Stimulated activated naive CD8-positive, alpha-beta T cell treated with anti-CD3 and anti-CD28 coated beads, Interleukin-15, Interleukin-2, amounts not matched to agents 100 ng/mL and 50 ng/mL, for 24 hours (primary cell): ENCODE data around the gene GRID1.
A peak's percentile ranks its signal among the peaks of the same experiment; 100 is the strongest.

Source experiments
- H3K27ac Mint-ChIP-seq: one replicate; pipeline ENCODE4 v1.8.0; 2021; ENCODE audit warnings: mild to moderate bottlenecking, mixed read lengths
- H3K27me3 Mint-ChIP-seq: one replicate; pipeline ENCODE4 v1.8.0; 2021; ENCODE audit warnings: mixed read lengths
- H3K36me3 Mint-ChIP-seq: one replicate; pipeline ENCODE4 v1.8.0; 2021; ENCODE audit warnings: low read depth, mixed read lengths
- H3K4me1 Mint-ChIP-seq: one replicate; pipeline ENCODE4 v1.8.0; 2021; ENCODE audit warnings: low read depth, mixed read lengths
- H3K4me3 Mint-ChIP-seq: one replicate; pipeline ENCODE4 v1.8.0; 2021; ENCODE audit warnings: mild to moderate bottlenecking, mixed read lengths
- H3K9me3 Mint-ChIP-seq: one replicate; pipeline ENCODE4 v1.8.0; 2021; ENCODE audit warnings: mixed read lengths

The GRID1 gene

DNA sequence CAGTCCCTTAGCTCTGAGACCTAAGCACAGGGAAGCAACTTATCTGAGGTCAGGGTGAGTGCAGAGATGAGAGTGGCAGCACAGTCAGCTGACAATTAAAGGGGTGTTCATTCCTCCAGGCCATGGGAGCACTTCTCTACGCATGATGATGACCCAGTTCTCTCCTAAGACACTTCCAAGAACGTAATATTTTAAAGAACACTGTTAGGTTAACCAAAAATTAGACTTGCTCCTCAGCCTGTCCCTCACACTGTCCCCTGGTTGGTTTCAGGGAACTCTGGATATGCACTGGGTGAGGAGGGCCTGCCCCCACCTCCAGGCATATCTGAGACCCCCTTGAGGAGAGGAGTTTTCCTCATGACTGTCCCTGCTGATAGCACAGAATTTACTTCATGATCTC, 767.5 kb downstream of the GRID1 start:
- H3K27me3 Mint-ChIP-seq, result no peaks in the 10 kb centered on the region
- peaks cover 11% of the 10 kb centered on the region for H3K4me1 Mint-ChIP-seq
- no peak overlapping the region for H3K4me3 Mint-ChIP-seq
- no peaks in the 10 kb centered on the region for H3K36me3 Mint-ChIP-seq
- no peaks in the 10 kb centered on the region for H3K9me3 Mint-ChIP-seq
- H3K27ac Mint-ChIP-seq, result no peak overlapping the region

DNA sequence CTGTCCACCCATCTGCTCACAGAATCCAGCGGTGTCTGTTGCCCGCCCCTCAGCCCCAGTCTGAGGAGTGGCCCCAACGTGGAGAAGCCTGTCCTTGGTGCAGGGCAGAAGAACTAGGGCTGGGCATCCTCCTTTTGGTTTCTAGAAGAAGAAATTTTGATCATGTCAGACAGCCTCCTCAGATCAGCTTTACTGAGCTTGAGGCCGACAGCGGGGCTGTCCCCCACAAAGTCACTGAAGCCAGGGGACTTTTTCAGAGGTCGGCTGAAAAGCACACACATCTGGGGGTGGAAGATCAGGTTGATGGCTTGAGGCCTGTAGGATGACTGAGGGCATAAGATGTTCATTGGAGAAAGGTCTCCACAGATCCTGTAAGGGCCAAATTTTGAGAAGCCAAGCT, 767.9 kb downstream of the GRID1 start:
- no peaks in the 10 kb centered on the region for H3K27me3 Mint-ChIP-seq
- peaks cover 11% of the 10 kb centered on the region for H3K4me1 Mint-ChIP-seq
- H3K4me3 Mint-ChIP-seq, result no peak overlapping the region
- no peak overlapping the region for H3K27ac Mint-ChIP-seq
- H3K9me3 Mint-ChIP-seq, result no peaks in the 10 kb centered on the region
- H3K36me3 Mint-ChIP-seq, result no peaks in the 10 kb centered on the region

GRCh38 chr10:85597006-85597405, 769.6 kb downstream of the GRID1 start:
- Mint-ChIP-seq H3K9me3 (no peaks in the 10 kb centered on the region), H3K27ac (no peak overlapping the region), H3K4me1 (peaks cover 11% of the 10 kb centered on the region), H3K27me3 (no peaks in the 10 kb centered on the region), H3K4me3 (no peak overlapping the region), H3K36me3 (no peaks in the 10 kb centered on the region)

DNA sequence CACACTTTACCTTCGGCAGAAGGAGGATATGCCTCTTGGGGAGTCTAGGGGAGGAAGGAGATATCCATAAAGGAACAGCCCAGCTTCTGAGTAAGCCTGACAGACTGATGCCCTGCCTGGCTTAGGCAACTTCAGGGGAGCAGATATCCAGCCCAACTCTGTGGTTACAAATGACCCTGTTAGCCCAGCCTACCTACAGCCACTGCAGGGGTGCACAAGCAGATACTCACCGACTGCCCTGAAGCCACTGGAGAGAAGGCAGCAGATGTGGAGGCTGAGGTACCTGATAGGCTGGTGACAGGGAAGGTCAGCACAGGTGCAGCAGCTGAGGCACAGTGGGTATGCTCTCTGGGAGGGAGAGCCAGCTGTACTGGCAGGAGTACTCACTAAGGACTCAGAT, 770.2 kb downstream of the GRID1 start:
- H3K4me3 Mint-ChIP-seq, result no peak overlapping the region
- no peaks in the 10 kb centered on the region for H3K9me3 Mint-ChIP-seq
- H3K27me3 Mint-ChIP-seq, result no peaks in the 10 kb centered on the region
- no peaks in the 10 kb centered on the region for H3K36me3 Mint-ChIP-seq
- peaks cover 11% of the 10 kb centered on the region for H3K4me1 Mint-ChIP-seq
- no peak overlapping the region for H3K27ac Mint-ChIP-seq

GRCh38 chr10:85594239-85594638, 772.4 kb downstream of the GRID1 start:
- Mint-ChIP-seq H3K4me1 (peaks cover 11% of the 10 kb centered on the region), H3K27me3 (no peaks in the 10 kb centered on the region), H3K4me3 (no peak overlapping the region), H3K27ac (peak overlapping the region; percentile 6), H3K36me3 (no peaks in the 10 kb centered on the region), H3K9me3 (no peaks in the 10 kb centered on the region)

- Mint-ChIP-seq H3K27me3 (no peaks in the 10 kb centered on the region), H3K4me1 (peaks cover 11% of the 10 kb centered on the region), H3K36me3 (no peaks in the 10 kb centered on the region), H3K4me3 (no peak overlapping the region), H3K9me3 (no peaks in the 10 kb centered on the region), H3K27ac (no peak overlapping the region)
Observed at GRCh38 chr10:85593226-85593772, 773.3 kb downstream of the GRID1 start.

- Mint-ChIP-seq H3K4me1 (no peaks in the 10 kb centered on the region), H3K9me3 (no peaks in the 10 kb centered on the region), H3K27ac (no peak overlapping the region), H3K27me3 (peaks cover 7% of the 10 kb centered on the region), H3K4me3 (no peak overlapping the region), H3K36me3 (no peaks in the 10 kb centered on the region)
Observed at GRCh38 chr10:85581371-85581770, 785.2 kb downstream of the GRID1 start.

DNA sequence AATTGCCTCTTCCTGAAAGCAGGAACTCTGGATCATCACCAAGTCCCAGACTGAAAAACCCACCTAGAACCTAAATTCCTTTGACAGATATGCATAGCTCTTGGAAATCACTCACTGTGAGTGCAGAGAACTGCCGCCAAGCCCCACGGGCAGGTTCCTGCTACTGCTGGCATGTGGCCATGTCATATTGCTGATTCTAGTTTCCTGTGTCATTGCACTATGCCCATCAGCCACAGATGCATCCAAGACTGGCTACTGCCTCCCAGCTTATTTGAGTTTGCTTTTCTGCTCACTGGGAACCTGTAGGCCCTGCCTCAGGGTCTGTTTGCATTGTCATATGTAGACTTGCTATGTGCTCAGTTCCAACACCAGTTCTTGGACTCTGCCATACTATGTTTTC, 786.0 kb downstream of the GRID1 start:
- Mint-ChIP-seq H3K9me3 (no peaks in the 10 kb centered on the region), H3K4me1 (no peaks in the 10 kb centered on the region), H3K27me3 (peaks cover 7% of the 10 kb centered on the region), H3K27ac (no peak overlapping the region), H3K4me3 (no peak overlapping the region), H3K36me3 (no peaks in the 10 kb centered on the region)

DNA sequence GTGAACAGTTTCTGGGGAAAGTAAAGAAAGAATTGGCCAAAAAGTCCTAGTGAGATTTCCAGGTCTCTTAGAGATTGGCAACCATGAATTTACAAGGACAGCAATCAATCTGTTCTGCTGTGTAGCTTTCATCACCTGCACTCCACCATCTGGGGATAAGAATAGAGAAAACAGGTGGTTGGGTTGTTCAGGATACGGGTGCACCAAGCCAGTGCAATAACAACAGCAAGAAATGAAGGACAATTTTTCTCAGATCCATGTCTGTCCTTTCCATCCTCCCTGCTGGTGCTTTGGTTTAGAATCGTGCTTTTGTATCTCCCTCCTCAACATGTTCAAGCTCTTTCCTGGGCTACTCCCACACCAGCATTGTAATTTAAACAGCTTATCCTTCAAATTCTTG, 787.7 kb downstream of the GRID1 start:
- no peak overlapping the region for H3K4me3 Mint-ChIP-seq
- no peak overlapping the region for H3K27ac Mint-ChIP-seq
- peaks cover 7% of the 10 kb centered on the region for H3K27me3 Mint-ChIP-seq
- H3K9me3 Mint-ChIP-seq, result no peaks in the 10 kb centered on the region
- H3K36me3 Mint-ChIP-seq, result no peaks in the 10 kb centered on the region
- H3K4me1 Mint-ChIP-seq, result no peaks in the 10 kb centered on the region

GRCh38 chr10:85575441-85575840, 791.2 kb downstream of the GRID1 start:
- Mint-ChIP-seq H3K27ac (no peak overlapping the region), H3K36me3 (no peaks in the 10 kb centered on the region), H3K9me3 (no peaks in the 10 kb centered on the region), H3K27me3 (peaks cover 7% of the 10 kb centered on the region), H3K4me3 (no peak overlapping the region), H3K4me1 (no peaks in the 10 kb centered on the region)

DNA sequence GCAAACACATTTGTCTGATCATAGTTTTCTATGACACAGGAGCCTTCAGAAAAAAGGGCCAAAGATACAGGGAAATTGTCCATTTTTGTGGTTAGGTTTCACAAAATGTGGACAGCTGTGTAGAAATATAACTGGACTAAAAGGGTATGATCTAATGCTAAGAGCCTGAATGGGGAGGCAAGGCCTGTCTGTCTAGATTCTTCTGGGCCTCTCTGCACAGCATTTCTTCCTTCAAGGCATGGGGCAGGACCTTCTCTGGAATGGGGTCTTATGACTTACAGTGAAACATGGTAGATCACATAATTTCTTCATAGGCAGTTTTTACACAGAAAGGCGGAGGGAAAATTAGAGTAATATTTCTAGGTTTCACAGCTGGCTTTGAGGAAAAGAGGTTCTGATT, 795.7 kb downstream of the GRID1 start:
- H3K27ac Mint-ChIP-seq, result no peak overlapping the region
- no peaks in the 10 kb centered on the region for H3K4me1 Mint-ChIP-seq
- no peaks in the 10 kb centered on the region for H3K36me3 Mint-ChIP-seq
- no peaks in the 10 kb centered on the region for H3K9me3 Mint-ChIP-seq
- no peak overlapping the region for H3K4me3 Mint-ChIP-seq
- H3K27me3 Mint-ChIP-seq, result no peaks in the 10 kb centered on the region

DNA sequence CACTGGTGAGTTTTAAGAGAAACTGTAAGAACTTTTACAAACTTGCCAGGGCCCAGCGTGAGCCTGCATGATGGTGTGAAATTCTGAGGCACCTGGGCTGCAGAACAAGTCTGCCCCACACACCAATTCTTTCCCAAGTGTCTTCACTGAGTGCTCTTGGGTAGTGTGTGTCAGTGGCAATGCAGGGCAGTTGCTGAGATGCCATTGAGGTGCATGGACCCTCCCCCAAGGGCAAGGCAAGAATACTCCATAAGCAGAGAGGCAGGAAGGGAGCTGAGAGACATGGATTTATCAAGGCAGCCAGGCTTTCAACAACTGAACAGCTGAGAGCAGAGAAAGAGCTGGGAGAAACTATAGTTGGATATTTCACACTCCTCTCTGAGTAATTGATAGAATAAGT, 801.2 kb downstream of the GRID1 start:
- no peaks in the 10 kb centered on the region for H3K4me1 Mint-ChIP-seq
- H3K36me3 Mint-ChIP-seq, result no peaks in the 10 kb centered on the region
- H3K27ac Mint-ChIP-seq, result no peak overlapping the region
- H3K27me3 Mint-ChIP-seq, result peaks cover 6% of the 10 kb centered on the region
- no peaks in the 10 kb centered on the region for H3K9me3 Mint-ChIP-seq
- H3K4me3 Mint-ChIP-seq, result no peak overlapping the region

- H3K27me3 Mint-ChIP-seq, result peaks cover 13% of the 10 kb centered on the region
- no peak overlapping the region for H3K27ac Mint-ChIP-seq
- no peaks in the 10 kb centered on the region for H3K4me1 Mint-ChIP-seq
- no peaks in the 10 kb centered on the region for H3K36me3 Mint-ChIP-seq
- no peak overlapping the region for H3K4me3 Mint-ChIP-seq
- H3K9me3 Mint-ChIP-seq, result no peaks in the 10 kb centered on the region
Observed at GRCh38 chr10:85558533-85558932, 808.1 kb downstream of the GRID1 start.

DNA sequence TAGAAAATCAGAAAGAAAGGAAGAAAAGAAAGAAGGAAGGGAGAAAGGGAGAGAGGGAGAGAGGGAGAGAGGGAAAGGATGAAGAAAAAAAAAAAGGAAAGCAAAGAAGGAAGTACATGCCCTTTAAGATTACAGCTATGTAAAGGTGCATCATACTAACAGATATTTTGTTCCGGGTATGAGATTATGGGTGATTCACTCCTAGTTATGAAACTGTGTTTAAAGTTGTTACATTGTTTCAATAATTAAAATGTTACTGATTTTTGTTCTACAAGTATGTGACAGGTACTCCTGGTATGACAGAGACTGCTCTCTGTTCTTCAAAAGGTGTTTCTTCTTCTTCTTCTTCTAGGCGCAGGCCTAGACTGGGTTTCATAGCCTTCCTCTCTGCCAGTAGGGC, 808.9 kb downstream of the GRID1 start:
- Mint-ChIP-seq H3K9me3 (no peaks in the 10 kb centered on the region), H3K4me1 (no peaks in the 10 kb centered on the region), H3K27ac (no peak overlapping the region), H3K36me3 (no peaks in the 10 kb centered on the region), H3K27me3 (peaks cover 13% of the 10 kb centered on the region), H3K4me3 (no peak overlapping the region)

DNA sequence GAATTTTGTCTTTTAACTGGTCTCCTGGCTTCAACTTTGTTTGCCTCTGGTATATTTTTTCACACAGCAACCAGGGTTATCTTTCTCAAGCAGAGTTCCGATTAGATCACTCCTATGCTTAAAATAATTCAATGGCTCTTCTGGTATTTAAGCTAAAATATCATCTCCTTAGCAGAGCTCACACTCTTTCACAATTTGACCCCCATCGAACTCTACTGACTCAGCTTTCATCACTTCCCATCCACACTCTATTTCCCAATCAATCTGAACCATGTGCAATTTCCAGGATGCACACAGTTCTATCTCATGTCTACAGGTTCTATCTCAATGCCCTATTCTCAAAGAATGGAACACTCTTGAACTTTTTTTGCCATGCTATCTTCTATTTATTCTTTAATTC, 809.5 kb downstream of the GRID1 start:
- Mint-ChIP-seq H3K4me3 (no peak overlapping the region), H3K4me1 (no peaks in the 10 kb centered on the region), H3K36me3 (no peaks in the 10 kb centered on the region), H3K27me3 (peaks cover 13% of the 10 kb centered on the region), H3K27ac (no peak overlapping the region), H3K9me3 (no peaks in the 10 kb centered on the region)
